Ectodermal cell (in vitro differentiated cells): Measurements from ENCODE around the gene PDCD1.
"Not testable (repeated sequence)": the region's sequence is repeated elsewhere in the genome, so short reads cannot be mapped to it uniquely, and the experiment has no call there.

Source experiments
- H3K27ac ChIP-seq: 2 replicates; pipeline ENCODE4 v1.7.0; 2013; ENCODE audit warnings: mild to moderate bottlenecking, low read depth, low read length; ENCODE audit not compliant: insufficient read depth, poor library complexity, severe bottlenecking
- H3K27me3 ChIP-seq: 2 replicates; pipeline ENCODE4 v1.7.0; 2013; ENCODE audit warnings: mild to moderate bottlenecking, low read length; ENCODE audit not compliant: insufficient read depth, control insufficient read depth, poor library complexity, severe bottlenecking
- H3K36me3 ChIP-seq: one replicate; pipeline ENCODE4 v1.7.0; 2013; ENCODE audit warnings: low read length; ENCODE audit not compliant: control insufficient read depth, insufficient read depth
- H3K4me1 ChIP-seq: one replicate; pipeline ENCODE4 v1.7.0; 2013; ENCODE audit warnings: low read length; ENCODE audit not compliant: control insufficient read depth, insufficient read depth
- H3K4me3 ChIP-seq: 2 replicates; pipeline ENCODE4 v1.7.0; 2013; ENCODE audit warnings: low read depth, low read length, control low read depth; ENCODE audit not compliant: insufficient read depth
- H3K9me3 ChIP-seq: 2 replicates; pipeline ENCODE4 v1.7.0; 2013; ENCODE audit warnings: mild to moderate bottlenecking, low read length, moderate library complexity; ENCODE audit not compliant: control insufficient read depth
- WGBS, 2 experiments: methylation state at CpG; one replicate each; pipeline ENCODE4 v1.1.7; 2013; ENCODE audit warnings: missing lambda C conversion rate in 2 of 2; 5-methylcytosine and 5-hydroxymethylcytosine counted together

The PDCD1 gene

DNA sequence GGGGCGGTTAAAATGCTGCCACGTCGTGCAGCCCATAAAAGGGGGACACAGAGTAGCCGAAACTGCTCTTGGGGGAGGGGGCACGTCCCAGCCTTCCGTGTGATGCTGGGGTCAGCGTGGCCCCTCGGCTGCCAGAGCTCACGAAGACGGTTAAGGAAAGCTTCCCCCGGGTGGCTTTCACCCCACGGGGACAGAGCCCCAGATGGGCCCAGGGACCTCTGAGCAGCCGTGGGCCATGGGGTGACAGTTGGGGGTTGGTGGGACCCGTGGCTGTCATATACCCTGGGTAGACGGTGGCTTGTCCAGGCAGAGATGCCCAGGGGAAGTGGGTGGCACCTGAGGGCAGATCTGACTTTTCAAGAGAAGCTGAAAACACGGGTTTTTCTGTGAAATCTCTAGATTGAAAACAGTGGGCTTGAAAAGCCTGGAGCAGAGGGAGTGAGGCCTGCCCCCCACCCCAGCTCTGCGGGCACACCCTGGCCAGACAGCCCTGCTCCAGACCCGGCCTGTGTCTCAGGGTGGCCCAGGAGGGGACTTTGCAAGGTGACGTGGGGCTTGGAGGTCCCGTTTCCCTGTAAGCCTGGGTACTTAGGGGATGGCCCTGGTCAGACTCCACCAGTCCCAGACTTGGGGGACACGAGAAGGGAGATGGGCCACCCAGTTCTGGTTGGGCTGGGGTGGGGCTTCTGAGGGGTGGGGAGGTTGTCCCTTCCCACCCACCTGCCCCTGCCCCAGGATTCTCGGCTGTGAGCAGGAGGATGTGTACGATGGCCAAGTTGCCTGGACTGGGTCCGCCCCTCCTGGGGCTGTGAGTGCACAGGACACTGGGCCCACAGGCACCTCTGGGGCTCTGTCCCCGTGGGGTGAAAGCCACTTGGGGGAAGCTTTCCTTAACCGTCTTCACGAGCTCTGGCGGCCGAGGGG is 49.0 kb downstream of the PDCD1 start:
- peaks cover 23% of the 10 kb centered on the region for H3K4me1 ChIP-seq
- peaks cover 4% of the 10 kb centered on the region for H3K27me3 ChIP-seq
- H3K36me3 ChIP-seq = no peaks in the 10 kb centered on the region
- 88 to 89% methylated on average over 29 of the region's 29 CpGs for WGBS, 2 experiments
- H3K27ac ChIP-seq = no peak overlapping the region
- no peaks in the 10 kb centered on the region for H3K9me3 ChIP-seq
- no peak overlapping the region for H3K4me3 ChIP-seq

DNA sequence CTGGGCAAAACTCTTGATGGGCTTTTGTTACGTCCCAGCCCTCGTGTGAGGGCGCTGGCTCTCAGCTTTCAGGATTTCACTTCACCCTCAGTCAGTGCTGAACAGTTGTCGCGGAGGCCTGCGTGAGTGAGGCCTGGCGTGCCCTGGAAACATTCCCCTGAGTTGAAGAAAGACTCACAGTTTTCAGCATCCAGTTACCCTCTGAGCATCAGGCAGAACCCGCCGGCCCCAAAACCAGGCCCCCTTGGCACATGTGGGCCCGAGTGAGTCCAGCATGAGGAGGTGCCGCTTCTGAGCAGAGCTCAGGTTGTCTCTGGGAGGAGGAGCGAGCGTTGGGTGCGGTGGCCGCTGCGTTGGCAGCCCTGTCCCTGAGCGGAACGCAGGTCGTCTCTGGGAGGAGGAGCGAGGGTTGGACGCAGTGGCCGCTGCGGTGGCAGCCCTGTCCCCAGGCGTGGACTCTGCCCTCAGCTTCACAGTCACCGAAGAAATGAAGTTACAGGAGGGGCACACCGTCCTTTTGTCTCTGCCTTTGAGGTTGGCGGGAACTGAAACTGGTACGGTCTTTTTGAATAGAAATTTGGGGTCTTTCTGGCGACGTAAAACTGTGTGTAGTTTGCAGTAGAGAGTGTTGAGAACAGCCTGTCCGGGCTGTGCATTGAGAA is 49.8 kb downstream of the PDCD1 start, which contains the start of gene NEU4:
Gene NEU4, plus strand, starts transcription at position 473 of the 662 bp plus-strand sequence. CDS start 5,292 bp downstream, outside the sequence.
- Histone ChIP-seq H3K9me3 (no peaks in the 10 kb centered on the region), H3K27ac (peak within 1 kb of the TSS; percentile 36), H3K4me3 (no peak within 1 kb of the TSS), H3K36me3 (no peaks in the 10 kb centered on the region), H3K4me1 (peaks cover 31% of the 10 kb centered on the region), H3K27me3 (peaks cover 12% of the 10 kb centered on the region)
- 76 to 77% methylated on average over 31 of the region's 31 CpGs for WGBS, 2 experiments

DNA sequence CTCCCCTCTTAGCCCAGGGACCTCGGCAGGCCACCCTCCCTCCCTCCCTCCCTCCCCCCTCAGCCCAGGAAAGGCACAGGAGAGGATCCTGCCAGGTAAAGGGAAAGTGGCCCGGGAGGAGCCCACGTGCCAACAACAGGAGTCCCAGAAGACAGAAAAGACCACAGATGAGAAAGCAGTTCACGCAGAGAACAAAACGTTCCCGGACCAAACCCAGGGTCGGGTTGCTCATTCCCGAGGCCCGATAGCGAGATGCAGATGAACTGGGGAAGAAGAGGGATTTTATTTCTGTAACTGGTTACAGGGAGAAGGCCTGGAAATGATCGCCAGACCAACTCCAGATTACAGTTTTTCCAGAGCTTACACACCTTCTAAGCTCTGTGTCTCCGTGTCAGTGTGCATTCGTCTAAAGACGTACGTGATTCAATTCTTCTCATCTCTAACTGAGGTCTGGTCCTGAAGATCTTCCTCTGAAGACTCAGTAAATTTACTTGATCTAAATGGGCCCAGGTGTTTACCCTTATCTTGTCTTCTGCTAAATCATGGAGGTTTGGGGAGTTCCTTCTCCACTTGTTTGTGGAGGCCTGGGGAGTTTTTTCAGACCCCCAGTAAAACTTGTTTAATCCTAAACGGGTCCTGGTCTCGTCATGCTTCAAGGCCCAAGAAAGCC is 50.5 kb downstream of the PDCD1 start:
- Histone ChIP-seq H3K27me3 (peaks cover 18% of the 10 kb centered on the region), H3K9me3 (no peaks in the 10 kb centered on the region), H3K4me3 (no peak overlapping the region), H3K36me3 (no peaks in the 10 kb centered on the region), H3K27ac (peak overlapping the region; percentile 36), H3K4me1 (peaks cover 35% of the 10 kb centered on the region)
- 35 to 45% methylated on average over 17 of the region's 17 CpGs for WGBS, 2 experiments

DNA sequence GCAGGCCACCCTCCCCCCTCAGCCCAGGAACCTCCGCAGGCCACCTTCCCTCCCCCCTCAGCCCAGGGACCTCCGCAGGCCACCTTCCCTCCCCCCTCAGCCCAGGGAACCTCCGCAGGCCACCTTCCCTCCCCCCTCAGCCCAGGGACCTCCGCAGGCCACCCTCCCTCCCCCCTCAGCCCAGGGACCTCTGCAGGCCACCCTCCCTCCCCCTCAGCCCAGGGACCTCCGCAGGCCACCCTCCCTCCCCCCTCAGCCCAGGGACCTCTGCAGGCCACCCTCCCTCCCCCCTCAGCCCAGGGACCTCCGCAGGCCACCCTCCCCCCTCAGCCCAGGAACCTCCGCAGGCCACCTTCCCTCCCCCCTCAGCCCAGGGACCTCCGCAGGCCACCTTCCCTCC is 52.5 kb downstream of the PDCD1 start:
- WGBS, 2 experiments = no CpG with 5 or more reads among the region's 8 CpGs
- Histone ChIP-seq H3K27me3 (peaks cover 32% of the 10 kb centered on the region), H3K4me1 (peaks cover 39% of the 10 kb centered on the region)
- H3K36me3 ChIP-seq, H3K9me3 ChIP-seq, H3K4me3 ChIP-seq, H3K27ac ChIP-seq: not testable (repeated sequence)

DNA sequence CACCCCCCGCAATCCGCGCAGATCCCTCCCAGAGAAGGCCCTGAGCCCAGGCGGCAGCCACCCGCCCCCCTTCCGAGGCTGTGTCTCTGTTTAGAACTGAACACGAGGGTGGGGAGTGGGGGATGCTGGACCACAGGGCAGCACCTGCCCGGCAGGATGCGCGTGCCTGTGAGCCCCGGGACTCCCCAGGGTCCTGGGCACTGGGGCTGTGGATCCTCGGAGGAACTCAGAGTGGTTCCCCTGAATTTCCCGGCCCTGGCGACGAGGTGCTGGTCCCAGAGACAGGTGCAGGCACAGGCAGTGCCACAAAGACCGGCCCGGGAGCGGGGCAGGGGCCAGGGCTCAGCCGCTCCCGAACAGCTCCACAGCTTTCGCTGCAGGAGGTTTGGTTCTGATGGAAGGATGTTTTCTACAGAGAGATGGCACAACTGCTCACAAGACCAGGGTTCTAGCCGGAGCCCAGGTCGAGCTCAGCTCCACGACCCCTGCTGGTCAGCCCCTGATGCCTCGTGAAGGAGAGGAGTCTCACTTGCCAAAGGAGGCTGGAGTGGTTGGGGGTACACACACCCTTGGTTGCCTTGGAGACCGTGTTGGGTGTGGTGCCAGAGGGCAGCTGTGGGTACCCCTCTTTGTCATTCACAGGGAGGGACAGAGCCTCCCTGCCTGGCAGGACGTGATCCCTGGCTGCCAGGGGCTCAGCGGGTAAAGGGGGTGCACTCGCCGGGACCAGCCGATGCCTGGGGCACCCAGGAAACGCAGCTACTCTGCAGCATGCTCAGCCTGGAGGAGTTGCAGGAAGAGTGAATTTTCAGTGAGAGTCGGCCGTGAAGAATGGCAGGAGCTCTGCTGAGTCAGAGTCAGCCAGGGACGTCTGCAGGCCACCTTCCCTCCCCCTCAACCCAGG is 54.1 kb downstream of the PDCD1 start:
- peak overlapping the region; percentile 40 for H3K4me3 ChIP-seq
- H3K9me3 ChIP-seq = no peaks in the 10 kb centered on the region
- peaks cover 26% of the 10 kb centered on the region for H3K4me1 ChIP-seq
- WGBS, 2 experiments = 20 to 21% methylated on average over 34 to 35 of the region's 35 CpGs
- H3K27me3 ChIP-seq = peaks cover 32% of the 10 kb centered on the region
- no peak overlapping the region for H3K27ac ChIP-seq
- no peaks in the 10 kb centered on the region for H3K36me3 ChIP-seq

DNA sequence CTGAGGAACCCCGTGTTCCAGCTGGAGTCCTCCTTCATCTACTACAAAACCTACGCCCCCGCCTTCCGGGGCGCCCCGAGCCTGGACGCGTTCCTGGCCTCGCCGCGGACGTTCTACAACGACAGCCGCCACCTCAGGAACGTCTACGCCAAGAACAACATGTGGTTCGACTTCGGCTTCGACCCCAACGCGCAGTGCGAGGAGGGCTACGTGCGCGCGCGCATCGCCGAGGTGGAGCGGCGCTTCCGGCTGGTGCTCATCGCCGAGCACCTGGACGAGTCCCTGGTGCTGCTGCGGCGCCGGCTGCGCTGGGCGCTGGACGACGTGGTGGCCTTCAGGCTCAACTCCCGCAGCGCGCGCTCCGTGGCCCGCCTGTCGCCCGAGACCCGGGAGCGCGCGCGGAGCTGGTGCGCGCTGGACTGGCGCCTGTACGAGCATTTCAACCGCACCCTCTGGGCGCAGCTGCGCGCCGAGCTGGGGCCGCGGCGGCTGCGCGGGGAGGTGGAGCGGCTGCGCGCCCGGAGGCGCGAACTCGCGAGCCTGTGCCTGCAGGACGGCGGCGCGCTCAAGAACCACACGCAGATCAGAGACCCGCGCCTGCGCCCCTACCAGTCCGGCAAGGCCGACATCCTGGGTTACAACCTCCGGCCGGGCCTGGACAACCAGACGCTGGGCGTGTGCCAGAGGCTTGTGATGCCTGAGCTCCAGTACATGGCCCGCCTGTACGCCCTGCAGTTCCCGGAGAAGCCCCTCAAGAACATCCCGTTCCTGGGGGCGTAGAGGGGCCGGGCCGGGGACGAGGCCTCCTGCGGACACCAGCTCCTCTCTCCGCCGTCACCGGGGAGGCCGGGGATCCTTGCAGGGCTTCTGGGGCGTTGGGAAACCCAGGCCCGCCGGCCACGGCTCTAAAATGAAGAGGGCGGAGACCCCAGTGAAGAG is 55.0 kb downstream of the PDCD1 start:
- Histone ChIP-seq H3K36me3 (no peaks in the 10 kb centered on the region), H3K27me3 (peaks cover 32% of the 10 kb centered on the region), H3K4me1 (peaks cover 24% of the 10 kb centered on the region), H3K9me3 (no peaks in the 10 kb centered on the region), H3K27ac (no peak overlapping the region), H3K4me3 (peak overlapping the region; percentile 40)
- 10 to 11% methylated on average over 109 of the region's 109 CpGs for WGBS, 2 experiments

DNA sequence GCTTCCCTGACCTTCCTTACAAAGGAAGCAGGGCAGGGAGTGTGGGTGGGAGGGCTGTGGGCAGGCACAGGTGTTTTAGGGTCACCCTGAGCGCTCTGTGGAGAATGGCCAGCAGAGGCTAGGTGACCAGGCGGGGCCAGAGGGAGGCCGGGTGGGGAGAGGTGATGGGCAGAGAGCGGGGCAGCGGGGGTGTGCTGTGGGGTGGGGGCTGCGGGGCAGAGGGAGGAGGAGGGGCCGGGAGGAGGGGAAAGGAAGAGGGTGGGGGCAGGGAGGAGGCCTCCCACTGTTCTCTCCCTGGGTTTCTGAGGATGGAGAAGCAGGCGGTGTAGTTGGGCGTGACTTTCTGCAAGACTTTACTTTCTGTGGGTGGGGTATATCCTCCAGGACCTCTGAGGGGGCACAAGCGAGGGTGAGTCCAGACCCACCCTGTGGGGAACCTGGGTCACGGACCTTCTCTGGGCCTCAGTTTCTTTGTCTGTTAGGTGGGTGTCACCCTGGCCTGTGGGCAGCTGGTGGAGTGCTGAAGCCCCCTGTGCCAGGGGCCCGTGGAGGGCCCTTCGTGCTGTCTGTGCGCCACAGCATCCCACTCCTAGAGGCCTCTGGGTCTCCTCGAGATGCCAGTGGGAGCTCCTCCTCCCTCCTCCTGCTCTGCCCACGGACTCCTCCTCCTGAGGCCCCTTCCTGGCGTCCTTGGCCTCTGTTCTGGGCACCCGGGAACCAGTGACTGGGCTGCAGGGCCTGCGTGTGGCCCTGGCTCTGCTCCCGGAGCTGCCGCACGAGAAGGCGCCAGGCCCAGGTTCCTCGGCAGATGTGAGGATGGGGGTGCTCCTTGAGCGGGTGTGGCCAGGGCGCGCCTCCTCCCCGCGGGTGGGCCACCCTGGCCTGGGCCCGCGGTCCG is 56.0 kb downstream of the PDCD1 start:
- WGBS, 2 experiments = 82 to 85% methylated on average over 32 of the region's 32 CpGs
- Histone ChIP-seq H3K4me1 (peaks cover 22% of the 10 kb centered on the region), H3K9me3 (no peaks in the 10 kb centered on the region), H3K36me3 (no peaks in the 10 kb centered on the region), H3K27me3 (peaks cover 32% of the 10 kb centered on the region), H3K4me3 (peak overlapping the region; percentile 40), H3K27ac (no peak overlapping the region)

DNA sequence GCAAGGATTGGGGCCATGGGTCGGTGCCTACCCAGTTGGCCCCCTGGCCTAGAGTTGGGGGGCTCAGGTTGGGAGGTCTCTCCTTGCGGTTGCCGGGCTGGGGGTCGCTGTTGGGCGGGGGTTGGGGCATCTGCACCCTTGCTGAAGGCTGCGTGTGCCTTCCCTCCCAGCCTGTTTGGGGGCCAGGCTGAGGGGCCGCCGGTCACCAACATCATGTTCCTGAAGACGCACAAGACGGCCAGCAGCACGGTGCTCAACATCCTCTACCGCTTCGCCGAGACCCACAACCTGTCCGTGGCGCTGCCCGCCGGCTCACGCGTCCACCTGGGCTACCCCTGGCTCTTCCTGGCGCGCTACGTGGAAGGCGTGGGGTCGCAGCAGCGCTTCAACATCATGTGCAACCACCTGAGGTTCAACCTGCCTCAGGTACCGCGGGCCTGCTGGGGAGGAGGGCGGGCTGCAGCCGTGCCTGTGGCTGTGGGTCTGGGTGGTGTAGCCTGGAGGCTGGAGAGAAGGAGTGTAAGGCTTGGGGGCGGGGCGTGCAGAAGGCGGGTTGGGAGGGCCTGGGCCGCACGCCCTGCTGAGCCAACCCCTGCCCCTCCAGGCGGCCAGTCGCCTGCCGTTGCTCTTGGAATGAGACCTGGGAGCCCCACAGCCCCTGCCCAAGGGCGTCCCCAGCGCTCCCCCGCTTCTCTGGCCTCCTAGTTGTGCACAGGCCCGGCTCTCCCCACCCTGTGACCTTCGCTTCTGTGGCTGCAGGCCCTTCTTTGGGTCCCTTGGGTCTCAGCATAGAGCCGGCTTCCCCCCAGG is 56.9 kb downstream of the PDCD1 start:
- Histone ChIP-seq H3K4me1 (peaks cover 26% of the 10 kb centered on the region), H3K27ac (no peak overlapping the region), H3K9me3 (no peaks in the 10 kb centered on the region), H3K36me3 (no peaks in the 10 kb centered on the region), H3K4me3 (no peak overlapping the region), H3K27me3 (peaks cover 32% of the 10 kb centered on the region)
- 80 to 81% methylated on average over 44 of the region's 44 CpGs for WGBS, 2 experiments
